Endothelial cell of umbilical vein (primary cell): ENCODE measurements around the gene GATA2. TPM values are rescaled to one million over a fixed set of nuclear protein-coding genes. Genes with fewer than 3 reads are reported as not detected.
A peak's percentile ranks its signal among the peaks of the same experiment; 100 is the strongest.

ENCODE experiments used
- BruUV-seq: library from RNA; stranded (reverse); fragments of 400-500 nt; replicated peaks from 2 replicates; lab custom pipeline; 2021; lab: Mats Ljungman, UMichigan
- CTCF ChIA-PET: fragments of 300-600, 350-600 bp; sonication (Branson Sonifier 250); formaldehyde crosslinking; loops from one replicate; lab custom pipeline; 2021; ENCODE audit warnings: antibody characterized with exemption, inconsistent platforms; lab: Charles Lee
- POLR2A ChIA-PET: fragments of 300-600, 350-600 bp; sonication (Branson Sonifier 250); formaldehyde crosslinking; loops from one replicate; lab custom pipeline; 2021; ENCODE audit warnings: antibody characterized with exemption, inconsistent platforms; lab: Charles Lee
- DNase-seq: peaks from one replicate; pipeline ENCODE4 v3.0.0-alpha.2; 2011; ENCODE audit warnings: low read depth, low spot score
- FAIRE-seq: peaks from 2 replicates; lab custom pipeline; 2011; peaks lifted over from hg19 to GRCh38; lab: Jason Lieb, UNC
- H2AFZ ChIP-seq: 2 replicates; pipeline ENCODE4 v1.6.0; 2012; ENCODE audit warnings: low read depth, low read length, control low read depth, inconsistent platforms
- H3K27ac ChIP-seq: 2 replicates; pipeline ENCODE4 v1.5.1; 2011; ENCODE audit warnings: low read depth, mild to moderate bottlenecking, control low read depth, low read length, moderate library complexity; ENCODE audit not compliant: insufficient read depth
- H3K27me3 ChIP-seq, 2 experiments: 2 replicates each; pipeline versions ENCODE4 v1.6.0 to v1.6.1; 2011; ENCODE audit warnings: low read length in 2 of 2, mixed read lengths in 1 of 2; ENCODE audit not compliant: control insufficient read depth in 2 of 2, insufficient read depth in 2 of 2
- H3K36me3 ChIP-seq, 2 experiments: 2 replicates in 1 of 2; 3 replicates in 1 of 2; pipeline ENCODE4 v1.5.1; 2011; ENCODE audit warnings: low read length in 2 of 2, mild to moderate bottlenecking in 1 of 2, moderate library complexity in 1 of 2; ENCODE audit not compliant: control insufficient read depth in 2 of 2, insufficient read depth in 2 of 2; ENCODE audit errors: extremely low read depth in 1 of 2
- H3K4me1 ChIP-seq: 3 replicates; pipeline ENCODE4 v1.5.1; 2011; ENCODE audit warnings: mild to moderate bottlenecking, low read length; ENCODE audit not compliant: control insufficient read depth, insufficient read depth; ENCODE audit errors: extremely low read depth
- H3K4me2 ChIP-seq: 2 replicates; pipeline ENCODE4 v1.6.1; 2011; ENCODE audit warnings: low read length, control low read depth, mixed read lengths; ENCODE audit not compliant: insufficient read depth
- H3K4me3 ChIP-seq, 3 experiments: fragments of 200-600 bp in 1 of 3; sonication (generic), shearing (Covaris generic) in 1 of 3; replicated peaks in 1 of 3; 2 replicates each; pipeline ENCODE4 v1.5.1; 2011 to 2016; ENCODE audit warnings: control low read depth in 3 of 3, low read length in 3 of 3, mild to moderate bottlenecking in 2 of 3, inconsistent platforms in 1 of 3, low read depth in 1 of 3, moderate library complexity in 1 of 3; ENCODE audit not compliant: insufficient read depth in 1 of 3
- H3K79me2 ChIP-seq: 2 replicates; pipeline ENCODE4 v1.6.0; 2012; ENCODE audit warnings: low read length, inconsistent platforms; ENCODE audit not compliant: control insufficient read depth, insufficient read depth
- H3K9ac ChIP-seq: replicated peaks from 2 replicates; pipeline ENCODE3; 2011; ENCODE audit warnings: low read length, control low read depth; ENCODE audit not compliant: insufficient read depth; ENCODE audit errors: extremely low read depth
- H3K9me1 ChIP-seq: replicated peaks from 3 replicates; pipeline ENCODE4 v1.6.0; 2011; ENCODE audit warnings: mild to moderate bottlenecking, low read length; ENCODE audit not compliant: control insufficient read depth, insufficient read depth; ENCODE audit errors: extremely low read depth
- H3K9me3 ChIP-seq: replicated peaks from 2 replicates; pipeline ENCODE4 v1.5.1; 2012; ENCODE audit warnings: low read length, inconsistent platforms; ENCODE audit not compliant: control insufficient read depth, insufficient read depth
- H4K20me1 ChIP-seq: replicated peaks from 2 replicates; pipeline ENCODE3; 2011; ENCODE audit warnings: mild to moderate bottlenecking, low read length; ENCODE audit not compliant: control insufficient read depth, insufficient read depth; ENCODE audit errors: extremely low read depth
- EZH2 ChIP-seq: IDR thresholded peaks from 2 replicates; pipeline ENCODE4 v1.6.1; 2012; ENCODE audit warnings: borderline replicate concordance, low read depth, mild to moderate bottlenecking, moderate library complexity, low read length, inconsistent platforms; ENCODE audit not compliant: severe bottlenecking
- FOS ChIP-seq: IDR thresholded peaks from 2 replicates; pipeline ENCODE4 v1.6.1; 2011; ENCODE audit warnings: mild to moderate bottlenecking, low read length, moderate library complexity, borderline replicate concordance; ENCODE audit not compliant: insufficient read depth
- GATA2 ChIP-seq: IDR thresholded peaks from 2 replicates; pipeline ENCODE4 v1.7.0; 2011; ENCODE audit warnings: low read depth, mild to moderate bottlenecking, moderate library complexity, mixed read lengths, low read length; ENCODE audit not compliant: insufficient read length, insufficient read depth
- JUN ChIP-seq: IDR thresholded peaks from 2 replicates; pipeline ENCODE4 v1.6.1; 2011; ENCODE audit warnings: borderline replicate concordance, low read depth; ENCODE audit not compliant: insufficient read length, insufficient read depth
- MAX ChIP-seq: IDR thresholded peaks from 2 replicates; pipeline ENCODE4 v1.6.1; 2011; ENCODE audit not compliant: insufficient read depth, insufficient read length
- MYC ChIP-seq: IDR thresholded peaks from one replicate; pipeline ENCODE4 v1.6.1; 2011; ENCODE audit warnings: mild to moderate bottlenecking, low read depth, low read length
- POLR2A ChIP-seq: IDR thresholded peaks from 2 replicates; pipeline ENCODE4 v1.6.1; 2012; ENCODE audit warnings: low read depth, mild to moderate bottlenecking, control low read depth, low read length
- POLR2AphosphoS5 ChIP-seq: IDR thresholded peaks from 2 replicates; pipeline ENCODE4 v1.6.1; 2012; ENCODE audit warnings: low read depth, mild to moderate bottlenecking, control low read depth, low read length, moderate library complexity; ENCODE audit not compliant: insufficient read depth
- dilution Hi-C: fragments of 300-500 bp; cut with MboI; formaldehyde crosslinking; loops from one replicate; pipeline ENCODE4 v1.15.0; 2019; ENCODE audit warnings: low sequenced_read_pairs; ENCODE audit not compliant: extremely low pct_ligation_motif_present
- intact Hi-C: fragments of 100-400 bp; cut with micrococcal nuclease; formaldehyde crosslinking; loops from one replicate; pipeline ENCODE4 v1.10.0; 2022
- polyA plus RNA-seq, 4 experiments: library from polyadenylated mRNA; depleted of rRNA in 3 of 4; stranded (reverse) in 3 of 4; unstranded in 1 of 4; fragments of >200 nt; gene quantifications; 2 replicates each; pipeline versions ENCODE4 v1.2.1 to v1.2.3, GENCODE V29; 2011 to 2012; ENCODE audit warnings: missing spikeins in 1 of 4
- total RNA-seq: library from RNA; stranded (reverse); gene quantifications from 2 replicates; pipeline ENCODE4 v1.2.3, GENCODE V29; 2021
- TF ChIP-seq, protein P1 (sequence below), 2 donors: IDR thresholded peaks; 1 replicate in 1 of 2; 2 replicates in 1 of 2; pipeline ENCODE4 v1.5.1; 2011; ENCODE audit warnings: low read length in 2 of 2, mild to moderate bottlenecking in 2 of 2, moderate library complexity in 2 of 2, control low read depth in 1 of 2, inconsistent platforms in 1 of 2, low read depth in 1 of 2; ENCODE audit not compliant: insufficient read depth in 1 of 2; ENCODE audit errors: extremely low read depth in 1 of 2

The GATA2 gene
- total and polyA plus RNA-seq, 2 donors (not counting 3 experiments of a cell fraction or from before 2014, with no cell fraction given), result 28.8 to 62.2 TPM

DNA sequence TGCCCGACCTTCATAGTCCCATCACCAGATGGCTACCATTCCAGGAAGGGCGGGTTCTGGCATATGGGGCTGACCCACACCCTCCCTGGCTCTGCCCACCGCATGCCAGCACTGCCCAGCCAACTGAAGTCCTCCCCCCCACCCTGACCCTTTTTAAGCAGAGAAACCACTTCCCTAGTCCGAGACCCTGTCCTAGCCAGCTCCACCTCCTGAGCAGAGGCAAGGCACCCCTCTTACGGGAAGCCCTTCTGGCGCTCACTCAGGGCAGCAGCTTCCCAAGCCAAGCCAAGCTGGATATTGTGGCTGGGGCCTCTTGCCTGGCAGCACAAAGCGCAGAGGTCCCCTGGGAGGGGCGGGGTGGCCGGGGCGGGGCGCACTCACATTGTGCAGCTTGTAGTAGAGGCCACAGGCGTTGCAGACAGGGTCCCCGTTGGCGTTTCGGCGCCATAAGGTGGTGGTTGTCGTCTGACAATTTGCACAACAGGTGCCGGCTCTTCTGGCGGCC is 11.5 kb downstream of the GATA2 start:
- FAIRE-seq (peak; percentile 67), DNase-seq (peak; percentile 53)
- no peaks in the 10 kb centered on the region for H4K20me1 ChIP-seq
- POLR2A ChIA-PET, result no interaction called here
- no peaks in the 10 kb centered on the region for H3K9me1 ChIP-seq
- CTCF ChIA-PET, result interaction anchor here (0.6 to 6.2 kb wide), 10 partner anchors 8 to 136 kb away, joined by 3 to 48 read pairs (median 9); partner anchors contain the start of gene GATA2
- BruUV-seq, result no TSS peak
- intact Hi-C loops, result loop anchor here (1.0 to 5.0 kb wide), 4 partner anchors 8 to 404 kb away; no protein-coding TSS in a partner anchor
- H3K9me3 ChIP-seq, result no peaks in the 10 kb centered on the region
- peak overlapping the region; percentile 19 for H3K27ac ChIP-seq
- H3K4me1 ChIP-seq, result peaks cover 52% of the 10 kb centered on the region
- peaks cover 60% of the 10 kb centered on the region for H3K79me2 ChIP-seq
- no peaks in the 10 kb centered on the region for H3K27me3 ChIP-seq
- no peak overlapping the region for H3K9ac ChIP-seq
- H3K4me2 ChIP-seq, result peak overlapping the region; percentile 56
- no peak overlapping the region for H2AFZ ChIP-seq
- dilution Hi-C loops, result no loop called here
- peak; percentile 9 for TF ChIP-seq POLR2AphosphoS5
- no peak for TF ChIP-seq MYC
- H3K4me3 ChIP-seq, result no peak overlapping the region
- H3K36me3 ChIP-seq, result peaks cover 7 to 27% of the 10 kb centered on the region in 2 experiments

- BruUV-seq, result no TSS peak
Measured at GRCh38 chr3:128480717-128481437, 12.1 kb downstream of the GATA2 start.

More at GRCh38 chr3:128480717-128481437, 12.1 kb downstream of the GATA2 start:
- Histone ChIP-seq H3K27me3 (no peaks in the 10 kb centered on the region), H3K4me1 (peaks cover 52% of the 10 kb centered on the region), H3K9me1 (no peaks in the 10 kb centered on the region), H3K79me2 (peaks cover 54% of the 10 kb centered on the region), H3K9ac (no peak overlapping the region), H3K36me3 (peaks cover 7 to 25% of the 10 kb centered on the region in 2 experiments), H3K4me2 (peak overlapping the region; percentile 26), H3K9me3 (no peaks in the 10 kb centered on the region), H2AFZ (no peak overlapping the region), H4K20me1 (no peaks in the 10 kb centered on the region), H3K27ac (peak overlapping the region; percentile 19), H3K4me3 (no peak overlapping the region)
- FAIRE-seq (peak; percentile 57), DNase-seq (no peak)
- TF ChIP-seq MAX (no peak), POLR2A (no peak), FOS (no peak), EZH2 (no peak), MYC (no peak), POLR2AphosphoS5 (no peak), JUN (no peak), GATA2 (no peak)
- TF ChIP-seq, protein P1, sequence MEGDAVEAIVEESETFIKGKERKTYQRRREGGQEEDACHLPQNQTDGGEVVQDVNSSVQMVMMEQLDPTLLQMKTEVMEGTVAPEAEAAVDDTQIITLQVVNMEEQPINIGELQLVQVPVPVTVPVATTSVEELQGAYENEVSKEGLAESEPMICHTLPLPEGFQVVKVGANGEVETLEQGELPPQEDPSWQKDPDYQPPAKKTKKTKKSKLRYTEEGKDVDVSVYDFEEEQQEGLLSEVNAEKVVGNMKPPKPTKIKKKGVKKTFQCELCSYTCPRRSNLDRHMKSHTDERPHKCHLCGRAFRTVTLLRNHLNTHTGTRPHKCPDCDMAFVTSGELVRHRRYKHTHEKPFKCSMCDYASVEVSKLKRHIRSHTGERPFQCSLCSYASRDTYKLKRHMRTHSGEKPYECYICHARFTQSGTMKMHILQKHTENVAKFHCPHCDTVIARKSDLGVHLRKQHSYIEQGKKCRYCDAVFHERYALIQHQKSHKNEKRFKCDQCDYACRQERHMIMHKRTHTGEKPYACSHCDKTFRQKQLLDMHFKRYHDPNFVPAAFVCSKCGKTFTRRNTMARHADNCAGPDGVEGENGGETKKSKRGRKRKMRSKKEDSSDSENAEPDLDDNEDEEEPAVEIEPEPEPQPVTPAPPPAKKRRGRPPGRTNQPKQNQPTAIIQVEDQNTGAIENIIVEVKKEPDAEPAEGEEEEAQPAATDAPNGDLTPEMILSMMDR (IDR thresholded peaks at IDR 0.05; ENCODE audit: extremely low read depth in 1 of 2, insufficient read depth in 1 of 2, low read depth in 1 of 2, low read length in 2 of 2), result no peak
- ChIA-PET POLR2A (no interaction called here), CTCF (interaction anchor here (0.6 to 6.2 kb wide), 6 partner anchors 9 to 103 kb away, joined by 3 to 48 read pairs (median 18); no protein-coding TSS in a partner anchor)
- intact Hi-C loops, result loop anchor here (1.0 to 5.0 kb wide), 4 partner anchors 8 to 404 kb away; no protein-coding TSS in a partner anchor
- dilution Hi-C loops, result no loop called here
